22Rv1 (cell line): ENCODE data around the gene UBE2D4.

ENCODE experiments used
- H3K27ac ChIP-seq: fragments of 450-650 bp; 2 replicates; pipeline ENCODE4 v1.5.1; 2017
- CTCF ChIP-seq: fragments of 450-650 bp; IDR thresholded peaks from 2 replicates; pipeline ENCODE4 v1.5.1; 2017; ENCODE audit warnings: mild to moderate bottlenecking
- ZFX ChIP-seq: fragments of 450-650 bp; IDR thresholded peaks from 2 replicates; pipeline ENCODE4 v1.6.1; 2017; ENCODE audit warnings: antibody characterized with exemption, borderline replicate concordance

The UBE2D4 gene

GRCh38 chr7:43921423-43921822 lies 4.8 kb upstream of the UBE2D4 start:
- no peak for TF ChIP-seq CTCF
- TF ChIP-seq ZFX: no peak

GRCh38 chr7:43922726-43923125 lies 3.5 kb upstream of the UBE2D4 start:
- no peak for TF ChIP-seq ZFX
- H3K27ac ChIP-seq: no peak overlapping the region

More at GRCh38 chr7:43921423-43921822, 4.8 kb upstream of the UBE2D4 start:
- H3K27ac ChIP-seq: no peak overlapping the region; the same call in 1 of the 2 replicates

- H3K27ac ChIP-seq: peak overlapping the region; percentile 97
- TF ChIP-seq ZFX: no peak
- no peak for TF ChIP-seq CTCF
Measured at GRCh38 chr7:43926798-43927123, 525 bp downstream of the UBE2D4 start.

GRCh38 chr7:43927810-43928209 lies 1.6 kb downstream of the UBE2D4 start:
- TF ChIP-seq ZFX (no peak), CTCF (no peak)
- no peak overlapping the region; the same call in 1 of the 2 replicates for H3K27ac ChIP-seq

GRCh38 chr7:43929529-43930457 lies 3.6 kb downstream of the UBE2D4 start:
- TF ChIP-seq ZFX: no peak
- no peak for TF ChIP-seq CTCF
- no peak overlapping the region for H3K27ac ChIP-seq

GRCh38 chr7:43931346-43931745 lies 5.1 kb downstream of the UBE2D4 start:
- no peak for TF ChIP-seq ZFX
- peak overlapping the region; percentile 53 for H3K27ac ChIP-seq

- no peak for TF ChIP-seq ZFX
- no peak for TF ChIP-seq CTCF
- H3K27ac ChIP-seq: no peak overlapping the region
Measured at GRCh38 chr7:43933902-43934560, 7.8 kb downstream of the UBE2D4 start.

GRCh38 chr7:43937444-43937843 lies 11.2 kb downstream of the UBE2D4 start:
- TF ChIP-seq ZFX (no peak), CTCF (no peak)

More at GRCh38 chr7:43937444-43937843, 11.2 kb downstream of the UBE2D4 start:
- no peak overlapping the region for H3K27ac ChIP-seq
